Endothelial cell of umbilical vein (primary cell): ENCODE results near the gene RAB38. TPM values are rescaled to one million over a fixed set of nuclear protein-coding genes. Genes with fewer than 3 reads are reported as not detected.

ENCODE experiments used
- BruUV-seq: library from RNA; stranded (reverse); fragments of 400-500 nt; replicated peaks from 2 replicates; lab custom pipeline; 2021; lab: Mats Ljungman, UMichigan
- CTCF ChIA-PET: fragments of 300-600, 350-600 bp; sonication (Branson Sonifier 250); formaldehyde crosslinking; loops from one replicate; lab custom pipeline; 2021; ENCODE audit warnings: antibody characterized with exemption, inconsistent platforms; lab: Charles Lee
- POLR2A ChIA-PET: fragments of 300-600, 350-600 bp; sonication (Branson Sonifier 250); formaldehyde crosslinking; loops from one replicate; lab custom pipeline; 2021; ENCODE audit warnings: antibody characterized with exemption, inconsistent platforms; lab: Charles Lee
- DNase-seq: peaks from one replicate; pipeline ENCODE4 v3.0.0-alpha.2; 2011; ENCODE audit warnings: low read depth, low spot score
- FAIRE-seq: peaks from 2 replicates; lab custom pipeline; 2011; peaks lifted over from hg19 to GRCh38; lab: Jason Lieb, UNC
- H2AFZ ChIP-seq: 2 replicates; pipeline ENCODE4 v1.6.0; 2012; ENCODE audit warnings: low read depth, low read length, control low read depth, inconsistent platforms
- H3K27ac ChIP-seq: 2 replicates; pipeline ENCODE4 v1.5.1; 2011; ENCODE audit warnings: low read depth, mild to moderate bottlenecking, control low read depth, low read length, moderate library complexity; ENCODE audit not compliant: insufficient read depth
- H3K27me3 ChIP-seq, 2 experiments: 2 replicates each; pipeline versions ENCODE4 v1.6.0 to v1.6.1; 2011; ENCODE audit warnings: low read length in 2 of 2, mixed read lengths in 1 of 2; ENCODE audit not compliant: control insufficient read depth in 2 of 2, insufficient read depth in 2 of 2
- H3K36me3 ChIP-seq, 2 experiments: 2 replicates in 1 of 2; 3 replicates in 1 of 2; pipeline ENCODE4 v1.5.1; 2011; ENCODE audit warnings: low read length in 2 of 2, mild to moderate bottlenecking in 1 of 2, moderate library complexity in 1 of 2; ENCODE audit not compliant: control insufficient read depth in 2 of 2, insufficient read depth in 2 of 2; ENCODE audit errors: extremely low read depth in 1 of 2
- H3K4me1 ChIP-seq: 3 replicates; pipeline ENCODE4 v1.5.1; 2011; ENCODE audit warnings: mild to moderate bottlenecking, low read length; ENCODE audit not compliant: control insufficient read depth, insufficient read depth; ENCODE audit errors: extremely low read depth
- H3K4me2 ChIP-seq: 2 replicates; pipeline ENCODE4 v1.6.1; 2011; ENCODE audit warnings: low read length, control low read depth, mixed read lengths; ENCODE audit not compliant: insufficient read depth
- H3K4me3 ChIP-seq, 3 experiments: fragments of 200-600 bp in 1 of 3; sonication (generic), shearing (Covaris generic) in 1 of 3; replicated peaks in 1 of 3; 2 replicates each; pipeline ENCODE4 v1.5.1; 2011 to 2016; ENCODE audit warnings: control low read depth in 3 of 3, low read length in 3 of 3, mild to moderate bottlenecking in 2 of 3, inconsistent platforms in 1 of 3, low read depth in 1 of 3, moderate library complexity in 1 of 3; ENCODE audit not compliant: insufficient read depth in 1 of 3
- H3K79me2 ChIP-seq: 2 replicates; pipeline ENCODE4 v1.6.0; 2012; ENCODE audit warnings: low read length, inconsistent platforms; ENCODE audit not compliant: control insufficient read depth, insufficient read depth
- H3K9ac ChIP-seq: replicated peaks from 2 replicates; pipeline ENCODE3; 2011; ENCODE audit warnings: low read length, control low read depth; ENCODE audit not compliant: insufficient read depth; ENCODE audit errors: extremely low read depth
- H3K9me1 ChIP-seq: replicated peaks from 3 replicates; pipeline ENCODE4 v1.6.0; 2011; ENCODE audit warnings: mild to moderate bottlenecking, low read length; ENCODE audit not compliant: control insufficient read depth, insufficient read depth; ENCODE audit errors: extremely low read depth
- H3K9me3 ChIP-seq: replicated peaks from 2 replicates; pipeline ENCODE4 v1.5.1; 2012; ENCODE audit warnings: low read length, inconsistent platforms; ENCODE audit not compliant: control insufficient read depth, insufficient read depth
- H4K20me1 ChIP-seq: replicated peaks from 2 replicates; pipeline ENCODE3; 2011; ENCODE audit warnings: mild to moderate bottlenecking, low read length; ENCODE audit not compliant: control insufficient read depth, insufficient read depth; ENCODE audit errors: extremely low read depth
- EZH2 ChIP-seq: IDR thresholded peaks from 2 replicates; pipeline ENCODE4 v1.6.1; 2012; ENCODE audit warnings: borderline replicate concordance, low read depth, mild to moderate bottlenecking, moderate library complexity, low read length, inconsistent platforms; ENCODE audit not compliant: severe bottlenecking
- FOS ChIP-seq: IDR thresholded peaks from 2 replicates; pipeline ENCODE4 v1.6.1; 2011; ENCODE audit warnings: mild to moderate bottlenecking, low read length, moderate library complexity, borderline replicate concordance; ENCODE audit not compliant: insufficient read depth
- GATA2 ChIP-seq: IDR thresholded peaks from 2 replicates; pipeline ENCODE4 v1.7.0; 2011; ENCODE audit warnings: low read depth, mild to moderate bottlenecking, moderate library complexity, mixed read lengths, low read length; ENCODE audit not compliant: insufficient read length, insufficient read depth
- JUN ChIP-seq: IDR thresholded peaks from 2 replicates; pipeline ENCODE4 v1.6.1; 2011; ENCODE audit warnings: borderline replicate concordance, low read depth; ENCODE audit not compliant: insufficient read length, insufficient read depth
- MYC ChIP-seq: IDR thresholded peaks from one replicate; pipeline ENCODE4 v1.6.1; 2011; ENCODE audit warnings: mild to moderate bottlenecking, low read depth, low read length
- POLR2A ChIP-seq: IDR thresholded peaks from 2 replicates; pipeline ENCODE4 v1.6.1; 2012; ENCODE audit warnings: low read depth, mild to moderate bottlenecking, control low read depth, low read length
- POLR2AphosphoS5 ChIP-seq: IDR thresholded peaks from 2 replicates; pipeline ENCODE4 v1.6.1; 2012; ENCODE audit warnings: low read depth, mild to moderate bottlenecking, control low read depth, low read length, moderate library complexity; ENCODE audit not compliant: insufficient read depth
- dilution Hi-C: fragments of 300-500 bp; cut with MboI; formaldehyde crosslinking; loops from one replicate; pipeline ENCODE4 v1.15.0; 2019; ENCODE audit warnings: low sequenced_read_pairs; ENCODE audit not compliant: extremely low pct_ligation_motif_present
- intact Hi-C: fragments of 100-400 bp; cut with micrococcal nuclease; formaldehyde crosslinking; loops from one replicate; pipeline ENCODE4 v1.10.0; 2022
- microRNA-seq: library from miRNA; unstranded; fragments of <30 nt; microRNA quantifications from one replicate; pipeline ENCODE4 v1.2.0, GENCODE V29; 2021; ENCODE audit warnings: borderline number of aligned reads, borderline replicate concordance
- polyA plus RNA-seq, 4 experiments: library from polyadenylated mRNA; depleted of rRNA in 3 of 4; stranded (reverse) in 3 of 4; unstranded in 1 of 4; fragments of >200 nt; gene quantifications; 2 replicates each; pipeline versions ENCODE4 v1.2.1 to v1.2.3, GENCODE V29; 2011 to 2012; ENCODE audit warnings: missing spikeins in 1 of 4
- small RNA-seq: library from RNA; depleted of rRNA; stranded (forward); fragments of <200 nt; gene quantifications from one replicate; pipeline ENCODE3, GENCODE V24; 2012; ENCODE audit warnings: low replicate concordance, low read depth; ENCODE audit not compliant: insufficient read depth, insufficient read length
- total RNA-seq: library from RNA; stranded (reverse); gene quantifications from 2 replicates; pipeline ENCODE4 v1.2.3, GENCODE V29; 2021
- TF ChIP-seq, protein P1 (sequence below): IDR thresholded peaks from 2 replicates; pipeline ENCODE4 v1.6.1; 2011; ENCODE audit not compliant: insufficient read depth, insufficient read length
- TF ChIP-seq, protein P2 (sequence below), 2 donors: IDR thresholded peaks; 1 replicate in 1 of 2; 2 replicates in 1 of 2; pipeline ENCODE4 v1.5.1; 2011; ENCODE audit warnings: low read length in 2 of 2, mild to moderate bottlenecking in 2 of 2, moderate library complexity in 2 of 2, control low read depth in 1 of 2, inconsistent platforms in 1 of 2, low read depth in 1 of 2; ENCODE audit not compliant: insufficient read depth in 1 of 2; ENCODE audit errors: extremely low read depth in 1 of 2

RAB38 gene
- total and polyA plus RNA-seq, 2 donors (not counting 3 experiments of a cell fraction or from before 2014, with no cell fraction given): 3.0 to 3.6 TPM

DNA sequence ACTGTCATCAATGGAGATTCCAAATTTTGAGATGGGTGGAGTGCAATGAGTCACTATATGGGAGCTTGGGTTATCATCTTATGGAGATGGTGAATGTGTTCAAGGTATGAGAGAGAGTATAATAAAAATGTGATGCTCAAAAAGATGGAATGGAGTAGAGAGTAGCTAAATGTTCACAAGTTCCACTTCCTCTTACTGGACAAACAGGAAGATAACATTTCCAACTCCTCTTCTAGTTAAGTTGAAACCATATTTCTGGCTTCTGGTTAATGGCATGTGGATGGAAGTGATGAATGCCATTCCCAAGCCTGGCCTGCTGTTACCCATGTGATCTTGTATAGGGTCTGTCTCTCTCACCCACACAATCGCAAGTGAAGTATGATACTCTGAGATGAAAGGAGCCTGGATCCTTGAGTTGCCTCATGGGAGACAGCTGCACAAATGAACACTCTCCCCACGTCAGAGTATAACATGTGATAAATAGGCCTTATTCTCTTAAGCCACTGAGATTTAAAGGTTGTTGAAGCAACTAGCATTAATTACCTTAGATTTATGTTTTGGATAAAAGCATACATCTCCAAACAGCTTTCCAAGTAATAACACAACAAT lies 111.0 kb downstream of the RAB38 start:
- no peaks in the 10 kb centered on the region for H3K27me3 ChIP-seq
- H3K9me1 ChIP-seq: no peaks in the 10 kb centered on the region
- FAIRE-seq: no peak

More for the DNA sequence above, 111.0 kb downstream of the RAB38 start:
- Histone ChIP-seq H3K9ac (no peak overlapping the region), H3K9me3 (no peaks in the 10 kb centered on the region), H3K4me3 (no peak overlapping the region), H3K27ac (no peak overlapping the region), H4K20me1 (no peaks in the 10 kb centered on the region), H3K4me2 (no peak overlapping the region), H2AFZ (no peak overlapping the region), H3K79me2 (no peaks in the 10 kb centered on the region), H3K36me3 (no peaks in the 10 kb centered on the region), H3K4me1 (no peaks in the 10 kb centered on the region)
- DNase-seq: no peak
- CTCF ChIA-PET: interaction anchor here (1.3 kb wide), 1 partner anchor 13 kb away, joined by 3 read pairs; no protein-coding TSS in a partner anchor
- intact Hi-C loops (no loop called here), dilution Hi-C loops (no loop called here)
- POLR2A ChIA-PET: no interaction called here
- TF ChIP-seq, protein P1, sequence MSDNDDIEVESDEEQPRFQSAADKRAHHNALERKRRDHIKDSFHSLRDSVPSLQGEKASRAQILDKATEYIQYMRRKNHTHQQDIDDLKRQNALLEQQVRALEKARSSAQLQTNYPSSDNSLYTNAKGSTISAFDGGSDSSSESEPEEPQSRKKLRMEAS: no peak
- TF ChIP-seq JUN: no peak
- TF ChIP-seq, protein P2, sequence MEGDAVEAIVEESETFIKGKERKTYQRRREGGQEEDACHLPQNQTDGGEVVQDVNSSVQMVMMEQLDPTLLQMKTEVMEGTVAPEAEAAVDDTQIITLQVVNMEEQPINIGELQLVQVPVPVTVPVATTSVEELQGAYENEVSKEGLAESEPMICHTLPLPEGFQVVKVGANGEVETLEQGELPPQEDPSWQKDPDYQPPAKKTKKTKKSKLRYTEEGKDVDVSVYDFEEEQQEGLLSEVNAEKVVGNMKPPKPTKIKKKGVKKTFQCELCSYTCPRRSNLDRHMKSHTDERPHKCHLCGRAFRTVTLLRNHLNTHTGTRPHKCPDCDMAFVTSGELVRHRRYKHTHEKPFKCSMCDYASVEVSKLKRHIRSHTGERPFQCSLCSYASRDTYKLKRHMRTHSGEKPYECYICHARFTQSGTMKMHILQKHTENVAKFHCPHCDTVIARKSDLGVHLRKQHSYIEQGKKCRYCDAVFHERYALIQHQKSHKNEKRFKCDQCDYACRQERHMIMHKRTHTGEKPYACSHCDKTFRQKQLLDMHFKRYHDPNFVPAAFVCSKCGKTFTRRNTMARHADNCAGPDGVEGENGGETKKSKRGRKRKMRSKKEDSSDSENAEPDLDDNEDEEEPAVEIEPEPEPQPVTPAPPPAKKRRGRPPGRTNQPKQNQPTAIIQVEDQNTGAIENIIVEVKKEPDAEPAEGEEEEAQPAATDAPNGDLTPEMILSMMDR (IDR thresholded peaks at IDR 0.05; ENCODE audit: extremely low read depth in 1 of 2, insufficient read depth in 1 of 2, low read depth in 1 of 2, low read length in 2 of 2): no peak
- TF ChIP-seq FOS: no peak
- TF ChIP-seq POLR2AphosphoS5: no peak
- no peak for TF ChIP-seq POLR2A
- no peak for TF ChIP-seq GATA2
- TF ChIP-seq MYC: no peak
- TF ChIP-seq EZH2: no peak
- BruUV-seq: no TSS peak

Small RNA genes lying within 50 kb of the gene (microRNA-seq; reads per million reads assigned to microRNA genes)
- not detected for gene MIR3166

Small RNA genes lying within 50 kb of the gene (small RNA-seq; reads per million reads assigned to genes)
- gene MIR3166 (not detected), gene RF00019 (not detected)

Other genes with a start within 250 kb of the RAB38 start
- 130 and 226 TPM in 2 replicates for gene CTSC, start 162.3 kb upstream of the RAB38 start, total RNA-seq
- 144 and 186 TPM in 2 replicates for gene CTSC, start 162.3 kb upstream of the RAB38 start, polyA plus RNA-seq